Posterior vena cava (tissue), 2 donors: ENCODE measurements around the gene GDAP1L1. TPM values are rescaled to one million over a fixed set of nuclear protein-coding genes. Genes with fewer than 3 reads are reported as not detected.
"Not testable (repeated sequence)": the region's sequence is repeated elsewhere in the genome, so short reads cannot be mapped to it uniquely, and the experiment has no call there.

ENCODE experiments used
- DNase-seq: peaks from one replicate; pipeline ENCODE4 v3.0.0-alpha.2; 2020; ENCODE audit warnings: low spot score
- intact Hi-C, 2 donors: fragments of 100-400 bp; cut with DNase I; formaldehyde crosslinking; loops; one replicate each; pipeline versions ENCODE4 v1.14.1 to v1.14.2; 2022 to 2023
- total RNA-seq, 2 donors: library from RNA; stranded (reverse); fragmentation: NEBNext Ultra II Directional; extraction: Animal tissue kit (Norgen Biotek cat#: 25700); gene quantifications; one replicate each; pipeline ENCODE4 v1.2.1, GENCODE V29; 2021
- donor health status: DM: yes; HTN: yes; CAD: no.
- donor health status: DM: yes; HTN: yes; CAD: no.

The GDAP1L1 gene
- total RNA-seq, 2 donors from 2014 or later, result not detected

GRCh38 chr20:44217342-44218092 is 29.6 kb upstream of the GDAP1L1 start:
- intact Hi-C loops, result loop anchor here in 1 of 2 donors (10.0 kb wide), 1 partner anchor 97 kb away; the partner anchor contains the start of gene FITM2
- no peak for DNase-seq

GRCh38 chr20:44218446-44218845 is 28.7 kb upstream of the GDAP1L1 start:
- DNase-seq, result no peak
- intact Hi-C loops, result loop anchor here in 1 of 2 donors (10.0 kb wide), 1 partner anchor 96 kb away; the partner anchor contains the start of gene FITM2

GRCh38 chr20:44219170-44219730 is 27.9 kb upstream of the GDAP1L1 start:
- DNase-seq, result no peak
- intact Hi-C loops, result loop anchor here in 1 of 2 donors (10.0 kb wide), 1 partner anchor 96 kb away; the partner anchor contains the start of gene FITM2

GRCh38 chr20:44219791-44220190 is 27.3 kb upstream of the GDAP1L1 start:
- intact Hi-C loops, result loop anchor here in 1 of 2 donors (10.0 kb wide), 1 partner anchor 95 kb away; the partner anchor contains the start of gene FITM2
- no peak for DNase-seq

- intact Hi-C loops, result no loop called here
- no peak for DNase-seq
Measured at GRCh38 chr20:44221368-44221954, 25.6 kb upstream of the GDAP1L1 start.

- intact Hi-C loops, result no loop called here
- no peak for DNase-seq
Measured at GRCh38 chr20:44222027-44222426, 25.1 kb upstream of the GDAP1L1 start.

- DNase-seq, result no peak
- intact Hi-C loops, result no loop called here
Measured at GRCh38 chr20:44222633-44223368, 24.3 kb upstream of the GDAP1L1 start.

- intact Hi-C loops, result no loop called here
- no peak for DNase-seq
Measured at GRCh38 chr20:44223721-44224120, 23.4 kb upstream of the GDAP1L1 start.

- DNase-seq, result no peak
- intact Hi-C loops, result no loop called here
Measured at GRCh38 chr20:44224637-44225036, 22.5 kb upstream of the GDAP1L1 start.

- intact Hi-C loops, result no loop called here
Measured at GRCh38 chr20:44228465-44229258, 18.4 kb upstream of the GDAP1L1 start.

GRCh38 chr20:44231193-44231592 is 15.9 kb upstream of the GDAP1L1 start:
- intact Hi-C loops, result no loop called here
- peak; percentile 25 for DNase-seq

More at GRCh38 chr20:44228465-44229258, 18.4 kb upstream of the GDAP1L1 start:
- no peak for DNase-seq

- intact Hi-C loops, result no loop called here
- no peak for DNase-seq
Measured at GRCh38 chr20:44231713-44232468, 15.2 kb upstream of the GDAP1L1 start.

- intact Hi-C loops, result not testable (repeated sequence)
Measured at GRCh38 chr20:44232469-44232856, 14.6 kb upstream of the GDAP1L1 start.

GRCh38 chr20:44233436-44234016 is 13.6 kb upstream of the GDAP1L1 start:
- intact Hi-C loops, result no loop called here
- DNase-seq, result no peak

More at GRCh38 chr20:44232469-44232856, 14.6 kb upstream of the GDAP1L1 start:
- not testable (repeated sequence) for DNase-seq

- DNase-seq, result no peak
- intact Hi-C loops, result no loop called here
Measured at GRCh38 chr20:44234566-44235317, 12.4 kb upstream of the GDAP1L1 start.

- no peak for DNase-seq
- intact Hi-C loops, result no loop called here
Measured at GRCh38 chr20:44235702-44236101, 11.4 kb upstream of the GDAP1L1 start.

GRCh38 chr20:44236840-44237239 is 10.3 kb upstream of the GDAP1L1 start:
- DNase-seq, intact Hi-C loops: not testable (repeated sequence)
